GM12864 (cell line): ENCODE measurements around the gene PMP22.

Source experiments
- DNase-seq: peaks from one replicate; pipeline ENCODE4 v3.0.0-alpha.2; 2011; ENCODE audit warnings: low read depth
- H3K4me3 ChIP-seq: 2 replicates; pipeline ENCODE4 v1.5.1; 2011; ENCODE audit warnings: mild to moderate bottlenecking, low read depth, low read length, control low read depth
- TF ChIP-seq, protein P1 (sequence below): IDR thresholded peaks from 2 replicates; pipeline ENCODE4 v1.5.1; 2011; ENCODE audit warnings: low read depth, mild to moderate bottlenecking, moderate library complexity, low read length, control low read depth, inconsistent platforms; ENCODE audit errors: missing control alignments

PMP22 gene

DNA sequence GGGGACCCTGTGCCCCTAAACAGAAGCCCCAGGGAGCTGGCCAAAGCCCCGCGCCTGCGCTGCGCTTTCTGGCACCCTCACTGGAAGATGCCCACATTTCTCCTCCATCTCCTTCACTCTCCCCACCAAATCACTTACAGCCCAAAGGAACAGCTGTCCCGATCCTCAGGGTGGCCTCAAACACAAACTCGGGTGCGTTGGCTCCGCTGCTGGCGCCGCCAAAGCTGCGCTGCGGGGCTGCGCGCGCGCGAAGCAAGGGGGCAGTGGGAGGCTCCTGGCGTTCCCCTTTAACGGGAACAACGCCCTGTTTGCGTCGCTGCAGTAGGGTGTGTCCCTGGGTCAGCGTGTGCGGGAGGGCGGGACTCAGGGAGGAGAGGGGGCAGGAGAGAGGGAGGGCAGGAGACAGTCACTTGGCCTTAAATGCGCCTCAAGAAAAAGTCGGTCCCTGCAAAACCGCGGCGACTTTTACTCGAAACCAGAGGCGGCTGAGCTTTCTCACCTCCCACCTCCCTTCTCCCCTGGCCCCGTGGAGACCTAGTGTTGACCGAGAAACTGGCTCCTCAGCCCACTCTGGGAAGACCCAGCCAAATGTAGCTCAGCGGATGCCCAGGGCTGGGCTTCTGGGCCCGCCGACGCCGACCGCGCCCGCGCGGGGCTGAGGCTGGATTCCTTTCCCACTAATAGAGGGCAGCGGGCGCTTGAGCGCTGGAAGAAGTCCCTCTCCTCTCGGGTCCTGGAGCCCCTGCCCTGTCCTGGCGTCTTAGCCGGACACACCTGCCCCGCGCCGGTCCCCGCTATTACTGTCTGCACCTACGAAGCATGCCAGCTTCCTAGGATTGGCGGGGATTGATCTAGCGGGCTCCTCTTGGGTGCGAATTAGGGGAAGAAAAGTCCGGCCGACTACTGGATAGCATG lies 2.6 kb downstream of the PMP22 start:
- TF ChIP-seq, protein P1, sequence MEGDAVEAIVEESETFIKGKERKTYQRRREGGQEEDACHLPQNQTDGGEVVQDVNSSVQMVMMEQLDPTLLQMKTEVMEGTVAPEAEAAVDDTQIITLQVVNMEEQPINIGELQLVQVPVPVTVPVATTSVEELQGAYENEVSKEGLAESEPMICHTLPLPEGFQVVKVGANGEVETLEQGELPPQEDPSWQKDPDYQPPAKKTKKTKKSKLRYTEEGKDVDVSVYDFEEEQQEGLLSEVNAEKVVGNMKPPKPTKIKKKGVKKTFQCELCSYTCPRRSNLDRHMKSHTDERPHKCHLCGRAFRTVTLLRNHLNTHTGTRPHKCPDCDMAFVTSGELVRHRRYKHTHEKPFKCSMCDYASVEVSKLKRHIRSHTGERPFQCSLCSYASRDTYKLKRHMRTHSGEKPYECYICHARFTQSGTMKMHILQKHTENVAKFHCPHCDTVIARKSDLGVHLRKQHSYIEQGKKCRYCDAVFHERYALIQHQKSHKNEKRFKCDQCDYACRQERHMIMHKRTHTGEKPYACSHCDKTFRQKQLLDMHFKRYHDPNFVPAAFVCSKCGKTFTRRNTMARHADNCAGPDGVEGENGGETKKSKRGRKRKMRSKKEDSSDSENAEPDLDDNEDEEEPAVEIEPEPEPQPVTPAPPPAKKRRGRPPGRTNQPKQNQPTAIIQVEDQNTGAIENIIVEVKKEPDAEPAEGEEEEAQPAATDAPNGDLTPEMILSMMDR: no peak
- no peak overlapping the region for H3K4me3 ChIP-seq
- DNase-seq: no peak

DNA sequence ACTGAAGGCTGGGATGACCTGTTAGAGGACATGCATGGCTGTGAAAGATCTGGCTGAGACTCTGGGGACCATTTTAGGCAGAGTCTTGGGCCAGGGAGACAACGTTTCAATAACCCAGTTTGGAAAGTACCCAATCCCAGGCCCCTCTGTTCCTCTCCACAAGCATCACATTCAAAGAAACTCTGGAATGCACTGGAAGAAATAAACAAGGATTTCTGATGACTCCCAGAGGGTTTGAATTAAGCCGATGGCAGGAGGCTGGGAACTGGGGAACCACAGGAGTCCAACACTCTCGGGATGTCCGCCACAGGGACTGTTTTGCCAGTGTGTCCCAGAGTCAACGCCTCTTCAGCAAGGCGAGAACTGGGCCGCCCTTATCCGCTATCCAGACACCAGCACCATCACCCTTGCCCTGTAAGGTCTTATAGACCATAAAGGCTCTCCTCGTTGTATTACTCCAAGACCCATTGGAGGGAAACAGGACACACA lies 3.3 kb downstream of the PMP22 start:
- TF ChIP-seq, protein P1: no peak
- no peak for DNase-seq
- H3K4me3 ChIP-seq: no peak overlapping the region

DNA sequence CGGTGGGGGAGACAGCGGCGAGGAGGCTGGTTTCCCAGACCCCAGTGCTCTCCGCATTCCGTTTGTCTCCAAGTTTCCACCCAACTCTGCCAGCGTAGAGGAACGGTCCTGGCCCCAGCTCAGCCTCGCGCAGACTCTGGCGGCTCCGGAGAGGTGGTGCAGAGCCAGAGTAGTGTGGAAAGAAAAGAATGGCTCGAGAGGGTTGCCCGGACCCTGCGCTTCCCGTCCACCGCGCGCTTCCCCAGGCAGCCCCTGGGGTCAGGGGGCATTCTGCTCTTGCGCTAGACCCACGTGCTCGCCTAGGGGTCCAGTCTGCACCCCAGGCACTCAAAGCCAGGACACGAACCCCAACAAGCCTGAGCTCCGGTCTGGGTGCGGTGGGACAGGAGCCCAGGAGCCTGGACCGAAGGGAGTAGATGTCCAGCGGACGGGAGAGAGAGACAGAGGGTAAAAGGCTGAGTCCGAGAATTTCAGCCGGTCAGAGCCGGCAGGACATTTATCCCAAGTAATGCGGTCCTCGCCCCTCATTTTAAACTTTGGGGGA lies 3.8 kb downstream of the PMP22 start:
- H3K4me3 ChIP-seq: no peak overlapping the region
- no peak for DNase-seq
- TF ChIP-seq, protein P1: no peak

DNA sequence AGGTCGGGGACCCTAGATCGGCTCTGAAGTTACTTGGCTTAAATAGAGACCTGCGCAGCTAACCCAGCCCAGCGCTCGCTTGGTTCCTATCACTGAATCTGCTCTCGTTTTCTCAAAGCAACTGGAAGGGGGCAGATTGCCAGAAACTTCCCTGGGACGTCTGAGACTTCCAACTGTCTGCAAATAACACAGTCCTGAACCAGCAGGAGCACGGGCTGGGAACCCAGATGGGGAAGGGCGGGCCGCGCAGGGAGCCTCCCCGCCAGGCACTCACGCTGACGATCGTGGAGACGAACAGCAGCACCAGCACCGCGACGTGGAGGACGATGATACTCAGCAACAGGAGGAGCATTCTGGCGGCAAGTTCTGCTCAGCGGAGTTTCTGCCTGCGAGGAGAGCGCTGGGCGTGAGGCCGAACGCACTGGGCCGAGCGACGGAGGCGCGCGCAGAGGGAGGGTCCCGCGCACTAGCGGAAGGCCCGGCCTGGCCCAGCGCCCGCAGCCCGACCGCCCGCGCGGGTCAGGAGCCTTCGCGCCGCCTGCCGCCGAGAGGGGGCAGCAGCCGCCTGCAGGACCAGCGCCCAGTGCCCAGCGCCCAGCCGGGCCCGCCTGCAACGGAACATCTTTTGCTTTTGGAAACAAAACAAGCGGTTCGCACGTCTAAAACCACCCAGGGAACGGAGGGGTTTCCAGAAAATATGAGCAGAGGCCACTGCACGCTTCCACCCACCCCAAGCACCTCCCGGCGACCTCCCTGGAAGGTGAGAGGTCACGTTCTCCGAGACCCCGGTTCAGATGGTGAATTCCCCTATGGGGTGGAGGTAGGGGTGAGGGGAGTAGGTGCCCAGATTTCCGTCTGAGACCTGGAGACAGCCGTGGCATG lies 4.5 kb downstream of the PMP22 start:
- H3K4me3 ChIP-seq: peak overlapping the region; percentile 37
- TF ChIP-seq, protein P1: peak; percentile 57
- no peak for DNase-seq

DNA sequence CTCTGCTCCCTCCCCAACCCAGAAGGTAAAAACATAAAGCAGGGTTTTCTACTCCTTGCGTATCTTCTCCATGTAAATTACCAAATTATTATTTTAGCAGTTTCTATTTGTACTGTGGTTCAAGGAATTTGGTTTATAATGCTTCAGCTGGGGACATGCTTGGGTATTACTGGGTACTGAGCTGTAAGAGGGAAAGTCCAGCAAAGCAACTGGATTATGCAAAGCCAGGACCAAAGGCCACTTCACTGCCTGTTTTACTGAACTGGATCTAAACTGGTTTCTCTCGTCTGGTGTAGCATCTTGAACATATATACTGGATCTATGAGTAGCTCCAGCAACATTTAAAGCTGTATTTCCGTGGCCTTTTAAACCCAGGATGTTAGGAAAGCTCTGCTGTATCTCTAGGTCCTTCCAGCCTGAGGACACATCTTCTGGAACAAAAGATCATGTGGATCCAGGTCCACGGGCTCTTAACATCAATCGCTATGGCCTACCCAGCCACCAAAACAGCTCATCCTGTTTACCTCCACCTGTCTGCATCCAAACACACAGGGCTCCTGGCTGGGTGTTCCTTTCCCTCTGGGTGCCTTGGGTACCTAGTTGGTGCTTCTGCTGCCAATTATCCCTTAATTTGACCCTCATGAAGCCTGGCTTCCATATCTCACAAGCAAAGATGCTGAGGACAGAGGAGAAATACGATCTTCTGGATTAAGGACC lies 7.2 kb downstream of the PMP22 start:
- H3K4me3 ChIP-seq: no peak overlapping the region
- TF ChIP-seq, protein P1: no peak
- DNase-seq: no peak

DNA sequence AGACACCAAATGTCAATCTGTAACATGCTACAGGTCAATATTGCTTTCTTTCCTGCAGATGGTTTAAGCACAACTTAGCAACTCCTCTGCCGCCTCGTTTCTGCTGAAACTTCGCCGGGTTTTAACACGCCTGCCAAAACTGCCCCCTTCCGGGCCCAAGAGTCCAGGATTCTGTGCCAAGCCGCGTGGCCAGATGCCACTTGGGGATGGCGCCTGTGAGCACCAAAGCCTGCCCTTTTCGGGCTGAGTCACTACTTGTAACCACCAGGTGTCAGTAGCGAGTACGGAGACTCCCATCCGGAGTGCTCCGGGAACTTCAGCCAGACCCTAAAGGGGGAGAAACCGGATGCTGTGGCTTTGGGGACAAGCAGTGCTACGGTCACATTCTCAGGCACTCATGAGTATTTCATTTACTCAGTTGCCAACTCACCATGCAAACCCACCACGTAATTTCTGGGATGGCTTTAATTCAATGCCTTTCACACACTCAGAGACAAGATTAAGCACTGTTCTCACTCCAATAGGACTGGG lies 7.8 kb downstream of the PMP22 start:
- no peak overlapping the region for H3K4me3 ChIP-seq
- TF ChIP-seq, protein P1: peak; percentile 90
- peak; percentile 42 for DNase-seq
